GM23338 (cell line): Measurements from ENCODE around the gene AURKB. TPM values are rescaled to one million over a fixed set of nuclear protein-coding genes. Genes with fewer than 3 reads are reported as not detected.
"Not testable (repeated sequence)": the region's sequence is repeated elsewhere in the genome, so short reads cannot be mapped to it uniquely, and the experiment has no call there.

Experiments used
- ATAC-seq: fragments of 200-7000 bp; cut with Tn5 transposase; 3 replicates; pipeline ENCODE4 v1.9.1; 2020
- DNase-seq: peaks from one replicate; pipeline ENCODE4 v3.0.0-alpha.2; 2015; ENCODE audit warnings: low spot score
- H2AFZ ChIP-seq: fragments of 200-600 bp; sonication (generic); 2 replicates; pipeline ENCODE4 v1.8.0; 2016; ENCODE audit warnings: antibody characterized with exemption, mild to moderate bottlenecking, moderate library complexity
- H3F3A ChIP-seq: fragments of 200-600 bp; sonication (generic); replicated peaks from 2 replicates; pipeline ENCODE4 v1.8.0; 2017; ENCODE audit warnings: antibody characterized with exemption, mixed run types, low read depth
- H3K27ac ChIP-seq: fragments of 200-600 bp; sonication (generic); 2 replicates; pipeline ENCODE4 v1.6.1; 2016; ENCODE audit warnings: low read depth
- H3K27me3 ChIP-seq: fragments of 200-600 bp; sonication (generic); 2 replicates; pipeline ENCODE4 v1.8.0; 2016; ENCODE audit warnings: mild to moderate bottlenecking, mixed run types, moderate library complexity; ENCODE audit not compliant: insufficient read depth
- H3K36me3 ChIP-seq: fragments of 200-600 bp; sonication (generic); 2 replicates; pipeline ENCODE4 v1.8.0; 2016; ENCODE audit warnings: mild to moderate bottlenecking; ENCODE audit not compliant: insufficient read depth
- H3K4me1 ChIP-seq: fragments of 200-600 bp; sonication (generic); 2 replicates; pipeline ENCODE4 v1.8.0; 2016; ENCODE audit warnings: mild to moderate bottlenecking, moderate library complexity; ENCODE audit not compliant: insufficient read depth
- H3K4me2 ChIP-seq: fragments of 200-600 bp; sonication (generic); 2 replicates; pipeline ENCODE4 v1.7.1; 2017; ENCODE audit warnings: mixed run types
- H3K4me3 ChIP-seq: fragments of 200-600 bp; sonication (generic); 2 replicates; pipeline ENCODE4 v1.6.1; 2016; ENCODE audit warnings: mixed run types
- H3K79me2 ChIP-seq: fragments of 200-600 bp; sonication (generic); replicated peaks from 2 replicates; pipeline ENCODE4 v1.8.0; 2017; ENCODE audit warnings: mild to moderate bottlenecking; ENCODE audit not compliant: insufficient read depth
- H3K9me2 ChIP-seq: fragments of 200-600 bp; sonication (generic); 2 replicates; pipeline ENCODE4 v1.8.0; 2017; ENCODE audit not compliant: insufficient read depth
- H4K20me1 ChIP-seq: fragments of 200-600 bp; sonication (generic); replicated peaks from 2 replicates; pipeline ENCODE4 v1.8.0; 2017; ENCODE audit warnings: mild to moderate bottlenecking; ENCODE audit not compliant: insufficient read depth
- H3K27ac Mint-ChIP-seq: 2 replicates; pipeline ENCODE4 v1.8.0; 2020; ENCODE audit warnings: inconsistent platforms, mild to moderate bottlenecking, moderate library complexity, mixed read lengths
- H3K27me3 Mint-ChIP-seq: 3 replicates; pipeline ENCODE4 v1.8.0; 2022; ENCODE audit warnings: low read depth, mild to moderate bottlenecking, moderate library complexity, mixed read lengths, inconsistent platforms; ENCODE audit not compliant: insufficient read depth, poor library complexity
- H3K36me3 Mint-ChIP-seq: 3 replicates; pipeline ENCODE4 v1.8.0; 2021; ENCODE audit warnings: low read depth, mild to moderate bottlenecking, inconsistent platforms, moderate library complexity, mixed read lengths
- H3K4me1 Mint-ChIP-seq: 3 replicates; pipeline ENCODE4 v1.8.0; 2020; ENCODE audit warnings: mild to moderate bottlenecking, inconsistent platforms, mixed read lengths
- H3K4me3 Mint-ChIP-seq: 3 replicates; pipeline ENCODE4 v1.8.0; 2021; ENCODE audit warnings: moderate library complexity, mild to moderate bottlenecking, inconsistent platforms, mixed read lengths
- H3K9me3 Mint-ChIP-seq: 3 replicates; pipeline ENCODE4 v1.8.0; 2020; ENCODE audit warnings: moderate library complexity, mild to moderate bottlenecking, inconsistent platforms, mixed read lengths
- CTCF ChIP-seq, 2 experiments: fragments of 200-600 bp in 1 of 2; sonication (generic) in 1 of 2; conservative IDR thresholded peaks; 2 replicates each; pipeline versions ENCODE4 v1.5.1 to v1.6.1; 2016 to 2017; ENCODE audit warnings: antibody characterized with exemption in 2 of 2, low read depth in 2 of 2, mild to moderate bottlenecking in 2 of 2, moderate library complexity in 1 of 2
- ETS1 ChIP-seq: IDR thresholded peaks from 2 replicates; pipeline ENCODE4 v1.6.1; 2016; ENCODE audit warnings: antibody characterized with exemption
- JUNB ChIP-seq: IDR thresholded peaks from one replicate; pipeline ENCODE4 v1.6.1; 2016; ENCODE audit warnings: antibody characterized with exemption; ENCODE audit not compliant: unreplicated experiment
- NANOG ChIP-seq: IDR thresholded peaks from 2 replicates; pipeline ENCODE4 v1.6.1; 2016; ENCODE audit warnings: antibody characterized with exemption, borderline replicate concordance
- REST ChIP-seq: IDR thresholded peaks from one replicate; pipeline ENCODE4 v1.6.1; 2018; ENCODE audit warnings: antibody characterized with exemption; ENCODE audit not compliant: unreplicated experiment
- ZNF114 ChIP-seq: fragments of 250-450 bp; sonication (Bioruptor Pico); IDR thresholded peaks from 2 replicates; pipeline ENCODE4 v1.5.0; 2020; ENCODE audit warnings: mild to moderate bottlenecking, moderate library complexity
- ZNF331 ChIP-seq: fragments of 250-450 bp; sonication (Bioruptor Pico); IDR thresholded peaks from 2 replicates; pipeline ENCODE4 v1.5.0; 2020; ENCODE audit warnings: low read depth, mild to moderate bottlenecking, moderate library complexity
- polyA plus RNA-seq: library from polyadenylated mRNA; unstranded; fragments of >200 nt; fragmentation: Nextera tagmentation; extraction: Ambion mirVana; gene quantifications from 2 replicates; pipeline ENCODE4 v1.2.1, GENCODE V29; 2016
- total RNA-seq: library from RNA; depleted of rRNA; stranded (reverse); fragments of >200 nt; shearing (Covaris generic); gene quantifications from 2 replicates; pipeline ENCODE4 v1.2.3, GENCODE V29; 2014

The AURKB gene
- total and polyA plus RNA-seq, 2 experiments from 2014 or later, result 135 to 212 TPM

GRCh38 chr17:8173056-8173870, 37.1 kb downstream of the AURKB start (continued):
- TF ChIP-seq ETS1 (peak; percentile 95), NANOG (peak; percentile 26; the same call in 1 of the 2 replicates), JUNB (peak; percentile 24), CTCF (conservative IDR thresholded peaks at IDR 0.05; ENCODE audit: low read depth in 2 of 2) (no peak; a peak in 1 of 4 replicates), ZNF331 (CRISPR knock-in tag) (peak; percentile 46; the same call in 1 of the 2 replicates), ZNF114 (CRISPR knock-in tag) (peak; percentile 47; the same call in 1 of the 2 replicates), REST (no peak)

GRCh38 chr17:8170186-8170585, 40.2 kb downstream of the AURKB start:
- Mint-ChIP-seq H3K27me3 (peaks cover 15% of the 10 kb centered on the region), H3K4me1 (peaks cover 10% of the 10 kb centered on the region)
- peaks cover 11% of the 10 kb centered on the region for H3F3A ChIP-seq
- H3K9me2 ChIP-seq, H3K4me3 Mint-ChIP-seq, H3K4me3 ChIP-seq, ATAC-seq, H3K36me3 ChIP-seq, H3K27ac ChIP-seq, H3K9me3 Mint-ChIP-seq, H3K79me2 ChIP-seq, H2AFZ ChIP-seq, H3K4me2 ChIP-seq, H3K4me1 ChIP-seq, H3K36me3 Mint-ChIP-seq, H3K27ac Mint-ChIP-seq, H4K20me1 ChIP-seq, DNase-seq, H3K27me3 ChIP-seq: not testable (repeated sequence)
